HCT116 (cell line): ENCODE measurements around the gene FADS1.

ENCODE experiments used
- CEBPB ChIP-seq: IDR thresholded peaks from 2 replicates; pipeline ENCODE4 v1.6.1; 2012; ENCODE audit warnings: low read depth
- CTCF ChIP-seq, 3 experiments: fragments of 200-600 bp in 1 of 3; sonication (generic) in 1 of 3; IDR thresholded peaks in 2 of 3; conservative IDR thresholded peaks in 1 of 3; 2 replicates each; pipeline ENCODE4 v1.5.1; 2012 to 2017; ENCODE audit warnings: low read depth in 2 of 3, low read length in 2 of 3, antibody characterized with exemption in 1 of 3, borderline replicate concordance in 1 of 3, control low read depth in 1 of 3, mild to moderate bottlenecking in 1 of 3, mixed read lengths in 1 of 3, mixed run types in 1 of 3, moderate library complexity in 1 of 3; ENCODE audit not compliant: insufficient read depth in 1 of 3
- EGR1 ChIP-seq: IDR thresholded peaks from 2 replicates; pipeline ENCODE4 v1.6.1; 2012; ENCODE audit warnings: low read depth
- EZH2 ChIP-seq: fragments of 200-600 bp; sonication (generic); IDR thresholded peaks from 2 replicates; pipeline ENCODE4 v1.6.1; 2017; ENCODE audit warnings: antibody characterized with exemption, mixed run types
- EZH2phosphoT487 ChIP-seq: fragments of 200-600 bp; IDR thresholded peaks from 2 replicates; pipeline ENCODE4 v1.6.1; 2018; ENCODE audit warnings: antibody characterized with exemption, borderline replicate concordance
- FOSL1 ChIP-seq: IDR thresholded peaks from 2 replicates; pipeline ENCODE4 v1.6.1; 2012; ENCODE audit warnings: low read depth
- MAX ChIP-seq: IDR thresholded peaks from 2 replicates; pipeline ENCODE4 v1.6.1; 2012
- POLR2A ChIP-seq: IDR thresholded peaks from 2 replicates; pipeline ENCODE4 v1.7.0; 2011; ENCODE audit warnings: borderline replicate concordance; ENCODE audit not compliant: insufficient read depth, insufficient read length; ENCODE audit errors: extremely low read depth
- POLR2AphosphoS5 ChIP-seq: IDR thresholded peaks from 2 replicates; pipeline ENCODE4 v1.6.1; 2011; ENCODE audit warnings: mild to moderate bottlenecking, low read depth, low read length, moderate library complexity
- REST ChIP-seq: IDR thresholded peaks from 2 replicates; pipeline ENCODE4 v1.6.1; 2012; ENCODE audit warnings: low read depth
- SP1 ChIP-seq: IDR thresholded peaks from 2 replicates; pipeline ENCODE4 v1.6.1; 2012; ENCODE audit warnings: low read depth
- ZBTB33 ChIP-seq: IDR thresholded peaks from 2 replicates; pipeline ENCODE4 v1.6.1; 2011; ENCODE audit warnings: mild to moderate bottlenecking, low read length, moderate library complexity; ENCODE audit not compliant: insufficient replicate concordance; ENCODE audit errors: extremely low read depth
- ZFX ChIP-seq: fragments of 450-650 bp; IDR thresholded peaks from 2 replicates; pipeline ENCODE4 v1.6.1; 2017
- ZNF274 ChIP-seq: fragments of 200-500 bp; sonication (Bioruptor generic); IDR thresholded peaks from 2 replicates; pipeline ENCODE4 v1.6.1; 2014; ENCODE audit warnings: mild to moderate bottlenecking, low read depth, low read length, inconsistent platforms

- no peak for TF ChIP-seq POLR2AphosphoS5
- TF ChIP-seq POLR2A = no peak
- TF ChIP-seq CEBPB = no peak
- no peak for TF ChIP-seq CTCF (IDR thresholded peaks at IDR 0.05 in 2 of 3, conservative IDR thresholded peaks at IDR 0.05 in 1 of 3; ENCODE audit: borderline replicate concordance in 1 of 3, insufficient read depth in 1 of 3, low read depth in 2 of 3, low read length in 2 of 3)
- no peak for TF ChIP-seq EZH2
- TF ChIP-seq ZBTB33 = no peak
- no peak for TF ChIP-seq SP1
- no peak for TF ChIP-seq ZFX
- TF ChIP-seq FOSL1 = no peak
- no peak for TF ChIP-seq EZH2phosphoT487
- TF ChIP-seq MAX = no peak
- no peak for TF ChIP-seq ZNF274
- TF ChIP-seq REST = no peak
- no peak for TF ChIP-seq EGR1
Measured at GRCh38 chr11:61771985-61772455, 44.8 kb downstream of the FADS1 start.
